Measurements from ENCODE around the gene SPATA6L. TPM values are rescaled to one million over a fixed set of nuclear protein-coding genes. Genes with fewer than 3 reads are reported as not detected.

The SPATA6L gene
- polyA plus RNA-seq, 1 of the 3 experiments (the other 2 are of a cell fraction) = 0.44 TPM

GRCh38 chr9:4663956-4664355 lies 2.3 kb downstream of the SPATA6L start:
- Histone ChIP-seq H4K20me1 (ENCODE audit: insufficient read depth) (no peaks in the 10 kb centered on the region), H3K9me2 (no peaks in the 10 kb centered on the region), H3K9ac (no peak overlapping the region), H3K9me3 (no peaks in the 10 kb centered on the region), H3F3A (replicated peaks; ENCODE audit: insufficient read depth) (peaks cover 10% of the 10 kb centered on the region), H3K36me3 (replicated peaks in 1 of 2; ENCODE audit: control insufficient read depth in 1 of 2, insufficient read depth in 2 of 2, low read length in 1 of 2) (no peaks in the 10 kb centered on the region), H2AFZ (ENCODE audit: low read depth) (no peak overlapping the region), H3K4me3 (ENCODE audit: low read depth in 2 of 2, low read length in 1 of 2) (peak overlapping the region in 1 of 2 experiments; percentile 28; a peak in 2 of 4 replicates), H3K27ac (ENCODE audit: low read depth in 2 of 2, low read length in 1 of 2) (no peak overlapping the region), H3K4me2 (peak overlapping the region; percentile 91), H3K4me1 (ENCODE audit: control insufficient read depth in 1 of 2, insufficient read depth in 2 of 2, low read depth in 1 of 2, low read length in 1 of 2) (peaks cover 3 to 33% of the 10 kb centered on the region in 2 experiments; a peak in 3 of 4 replicates), H3K79me2 (ENCODE audit: insufficient read depth) (0 out of 2 replicates have a peak, but pooled peaks cover 9% of the 10 kb centered on the region), H3K27me3 (ENCODE audit: insufficient read depth) (no peaks in the 10 kb centered on the region)
- no peak for DNase-seq
- ChIA-PET POLR2A (no interaction called here), CTCF (interaction anchor here (0.5 to 1.9 kb wide), 4 partner anchors 8 to 819 kb away, joined by 3 to 6 read pairs (median 3); partner anchors contain the start of gene AK3)
- TF ChIP-seq GATA2 (CRISPR knock-in tag; IDR thresholded peaks at IDR 0.05) = no peak
- no peak for TF ChIP-seq GABPA (IDR thresholded peaks at IDR 0.05; ENCODE audit: low read depth)
- no peak for TF ChIP-seq MXI1 (IDR thresholded peaks at IDR 0.05; ENCODE audit: low read depth, low read length)
- no peak for TF ChIP-seq SIN3A (IDR thresholded peaks at IDR 0.05; ENCODE audit: borderline replicate concordance, low read depth, low read length)
- no peak for TF ChIP-seq CTCF (IDR thresholded peaks at IDR 0.05)
- TF ChIP-seq ELF1 (IDR thresholded peaks at IDR 0.05) = no peak
- no peak for TF ChIP-seq NRF1 (IDR thresholded peaks at IDR 0.05; ENCODE audit: low read depth, low read length)
- no peak for TF ChIP-seq RFX5 (IDR thresholded peaks at IDR 0.05; ENCODE audit: low read length)
- WGBS (ENCODE audit: low lambda C conversion rate) = 91% methylated on average over 3 of the region's 3 CpGs

GRCh38 chr9:4662989-4663792 lies 3.1 kb downstream of the SPATA6L start:
- peak overlapping the region; percentile 91 for H3K4me2 ChIP-seq
- H3K9me2 ChIP-seq = no peaks in the 10 kb centered on the region
- H3K4me1 ChIP-seq (ENCODE audit: control insufficient read depth in 1 of 2, insufficient read depth in 2 of 2, low read depth in 1 of 2, low read length in 1 of 2) = peaks cover 3 to 33% of the 10 kb centered on the region in 2 experiments; a peak in 3 of 4 replicates
- TF ChIP-seq MXI1 (IDR thresholded peaks at IDR 0.05; ENCODE audit: low read depth, low read length) (no peak), ZBTB33 (IDR thresholded peaks at IDR 0.05; ENCODE audit: borderline replicate concordance, low read depth) (no peak)
- 57% methylated on average over 11 of the region's 13 CpGs for WGBS (ENCODE audit: low lambda C conversion rate)
- no peaks in the 10 kb centered on the region for H3K9me3 ChIP-seq
- 0 out of 2 replicates have a peak, but pooled peaks cover 9% of the 10 kb centered on the region for H3K79me2 ChIP-seq (ENCODE audit: insufficient read depth)
- POLR2A ChIA-PET = interaction anchor here (1.5 kb wide), 1 partner anchor 16 kb away, joined by 6 read pairs; the partner anchor contains the start of gene CDC37L1
- peaks cover 10% of the 10 kb centered on the region for H3F3A ChIP-seq (replicated peaks; ENCODE audit: insufficient read depth)
- H3K36me3 ChIP-seq (replicated peaks in 1 of 2; ENCODE audit: control insufficient read depth in 1 of 2, insufficient read depth in 2 of 2, low read length in 1 of 2) = no peaks in the 10 kb centered on the region
- peak overlapping the region; percentile 79 for H3K9ac ChIP-seq
- DNase-seq = peak; percentile 21
- no peaks in the 10 kb centered on the region for H3K27me3 ChIP-seq (ENCODE audit: insufficient read depth)
- peak overlapping the region in 1 of 2 experiments; percentile 81; a peak in 1 of 4 replicates for H3K27ac ChIP-seq (ENCODE audit: low read depth in 2 of 2, low read length in 1 of 2)
- CTCF ChIA-PET = interaction anchor here (0.7 to 2.2 kb wide), 15 partner anchors 9 to 348 kb away, joined by 3 to 12 read pairs (median 3); partner anchors contain the start of genes AK3 and CDC37L1
- H3K4me3 ChIP-seq (ENCODE audit: low read depth in 2 of 2, low read length in 1 of 2) = peak overlapping the region; percentile 77 to 88
- H2AFZ ChIP-seq (ENCODE audit: low read depth) = no peak overlapping the region; the same call in 1 of the 2 replicates
- H4K20me1 ChIP-seq (ENCODE audit: insufficient read depth) = no peaks in the 10 kb centered on the region

Data from SK-N-SH (cell line).